GM19043 (cell line): ENCODE results near the gene SLC43A1.

Experiments
- ATAC-seq: cut with Tn5 transposase; IDR thresholded peaks from one replicate; pipeline ENCODE4 v1.9.1; 2021; ENCODE audit warnings: low read depth; ENCODE audit not compliant: unreplicated experiment

Gene SLC43A1

GRCh38 chr11:57436031-57436430 is 79.5 kb downstream of the SLC43A1 start:
- no peak for ATAC-seq

- ATAC-seq: no peak
Observed at GRCh38 chr11:57434640-57435546, 80.6 kb downstream of the SLC43A1 start.
